H1 (cell line): ENCODE data around the gene ARL3.

Experiments
- ATF3 ChIP-seq: IDR thresholded peaks from 2 replicates; pipeline ENCODE4 v1.6.1; 2011; ENCODE audit warnings: low read depth, mild to moderate bottlenecking, low read length; ENCODE audit not compliant: insufficient read depth
- CEBPB ChIP-seq: IDR thresholded peaks from 2 replicates; pipeline ENCODE4 v1.6.1; 2012; ENCODE audit warnings: low read depth, low read length
- CHD2 ChIP-seq: IDR thresholded peaks from 2 replicates; pipeline ENCODE4 v1.6.1; 2012; ENCODE audit warnings: low read length, improper control_type of control experiment
- EGR1 ChIP-seq: IDR thresholded peaks from 2 replicates; pipeline ENCODE4 v1.6.1; 2011; ENCODE audit warnings: low read depth, low read length, borderline replicate concordance
- KDM4A ChIP-seq: IDR thresholded peaks from one replicate; pipeline ENCODE4 v1.7.1; 2012; ENCODE audit warnings: low read depth, mild to moderate bottlenecking, moderate library complexity, low read length, inconsistent platforms; ENCODE audit not compliant: severe bottlenecking
- NRF1 ChIP-seq: IDR thresholded peaks from 2 replicates; pipeline ENCODE4 v1.6.1; 2011; ENCODE audit warnings: mild to moderate bottlenecking, low read depth, low read length, improper control_type of control experiment
- POLR2AphosphoS5 ChIP-seq: IDR thresholded peaks from 2 replicates; pipeline ENCODE4 v1.6.1; 2011; ENCODE audit warnings: low read depth, low read length
- RBBP5 ChIP-seq: IDR thresholded peaks from 2 replicates; pipeline ENCODE4 v1.7.1; 2012; ENCODE audit warnings: low read depth, mild to moderate bottlenecking, inconsistent platforms, low read length, moderate library complexity, borderline replicate concordance
- USF2 ChIP-seq: IDR thresholded peaks from 2 replicates; pipeline ENCODE4 v1.6.1; 2011; ENCODE audit warnings: low read length, improper control_type of control experiment

GRCh38 chr10:102627291-102627735 lies 86.9 kb downstream of the ARL3 start:
- no peak for TF ChIP-seq USF2
- TF ChIP-seq RBBP5, result no peak
- TF ChIP-seq CEBPB, result no peak
- no peak; the same call in 1 of the 2 replicates for TF ChIP-seq POLR2AphosphoS5
- TF ChIP-seq CHD2, result no peak
- no peak for TF ChIP-seq ATF3
- TF ChIP-seq KDM4A, result no peak
- no peak for TF ChIP-seq NRF1
- no peak for TF ChIP-seq EGR1
